Stomach (tissue), 9 donors: ENCODE measurements around the gene PTPRG. TPM values are rescaled to one million over a fixed set of nuclear protein-coding genes. Genes with fewer than 3 reads are reported as not detected.

Experiments used
- DNase-seq, 2 donors: peaks; one replicate each; pipeline versions ENCODE4 v3.0.0 to v3.0.0-alpha.2; 2013 to 2019
- H3K27ac ChIP-seq, 5 donors: fragments of 200-600 bp in 4 of 5; sonication (generic) in 4 of 5; one replicate each; pipeline ENCODE4 v1.5.1; 2013 to 2019; ENCODE audit warnings: mild to moderate bottlenecking in 1 of 5, moderate library complexity in 1 of 5
- H3K27me3 ChIP-seq, 3 donors: fragments of 200-600 bp; sonication (generic); one replicate each; pipeline ENCODE4 v1.5.1; 2017 to 2019; ENCODE audit warnings: mixed run types in 1 of 3
- H3K36me3 ChIP-seq, 4 donors: fragments of 200-600 bp; sonication (generic); 1 replicate in 3 of 4; 2 replicates in 1 of 4; pipeline ENCODE4 v1.5.1; 2016 to 2019
- H3K4me1 ChIP-seq, 4 donors: fragments of 200-600 bp; sonication (generic); one replicate each; pipeline ENCODE4 v1.5.1; 2016 to 2019
- H3K4me3 ChIP-seq, 4 donors: fragments of 200-600 bp; sonication (generic) in 3 of 4; one replicate each; pipeline ENCODE4 v1.5.1; 2016 to 2019; ENCODE audit warnings: mild to moderate bottlenecking in 1 of 4
- H3K9me3 ChIP-seq, 4 donors: fragments of 200-600 bp; sonication (generic); one replicate each; pipeline ENCODE4 v1.5.1; 2016 to 2019
- EP300 ChIP-seq: sonication (generic); formaldehyde crosslinking; IDR thresholded peaks from one replicate; pipeline ENCODE4 v1.6.1; 2017; ENCODE audit warnings: antibody characterized with exemption
- POLR2A ChIP-seq, 4 donors: fragments of 450-650 bp; IDR thresholded peaks; one replicate each; pipeline ENCODE4 v1.6.1; 2016; ENCODE audit warnings: antibody characterized with exemption in 4 of 4, control low read depth in 2 of 4, mild to moderate bottlenecking in 1 of 4, moderate library complexity in 1 of 4
- POLR2AphosphoS5 ChIP-seq, 3 donors: sonication (generic); formaldehyde crosslinking; IDR thresholded peaks; one replicate each; pipeline ENCODE4 v1.6.1; 2016; ENCODE audit warnings: antibody characterized with exemption in 3 of 3
- WGBS, 5 donors: extraction: QIAGEN DNeasy Blood & Tissue Kit in 3 of 5; methylation state at CpG; one replicate each; pipeline versions ENCODE4 v1.1.5 to v1.1.7; 2013 to 2018; 5-methylcytosine and 5-hydroxymethylcytosine counted together
- intact Hi-C: fragments of 100-400 bp; cut with DNase I; formaldehyde crosslinking; loops from one replicate; pipeline ENCODE4 v1.15.1; 2023; ENCODE audit warnings: low total_unique reads
- polyA plus RNA-seq, 3 donors: library from polyadenylated mRNA; stranded (reverse); fragments of 200-250 nt; gene quantifications; one replicate each; pipeline ENCODE4 v1.2.3, GENCODE V29; 2013
- total RNA-seq, 5 donors: library from RNA; depleted of rRNA; stranded (reverse); fragments of >200 nt; gene quantifications; one replicate each; pipeline versions ENCODE4 v1.1.0 to v1.2.3, GENCODE V29; 2014 to 2016
- TF ChIP-seq, protein P1 (sequence below), 7 experiments: fragments of 450-650 bp in 4 of 7; fragments of 200-600 bp in 3 of 7; sonication (generic) in 3 of 7; IDR thresholded peaks; one replicate each; pipeline ENCODE4 v1.5.1; 2016 to 2019; ENCODE audit warnings: antibody characterized with exemption in 7 of 7, control low read depth in 2 of 7, mild to moderate bottlenecking in 1 of 7
- donor health status: healthy with polysubstance abuse.
- donor health status: Bipolar disorder and iron deficiency.
- donor health status: healthy.

PTPRG gene
- total and polyA plus RNA-seq, 8 donors = 2.4 to 96.0 (median 22.0) TPM

DNA sequence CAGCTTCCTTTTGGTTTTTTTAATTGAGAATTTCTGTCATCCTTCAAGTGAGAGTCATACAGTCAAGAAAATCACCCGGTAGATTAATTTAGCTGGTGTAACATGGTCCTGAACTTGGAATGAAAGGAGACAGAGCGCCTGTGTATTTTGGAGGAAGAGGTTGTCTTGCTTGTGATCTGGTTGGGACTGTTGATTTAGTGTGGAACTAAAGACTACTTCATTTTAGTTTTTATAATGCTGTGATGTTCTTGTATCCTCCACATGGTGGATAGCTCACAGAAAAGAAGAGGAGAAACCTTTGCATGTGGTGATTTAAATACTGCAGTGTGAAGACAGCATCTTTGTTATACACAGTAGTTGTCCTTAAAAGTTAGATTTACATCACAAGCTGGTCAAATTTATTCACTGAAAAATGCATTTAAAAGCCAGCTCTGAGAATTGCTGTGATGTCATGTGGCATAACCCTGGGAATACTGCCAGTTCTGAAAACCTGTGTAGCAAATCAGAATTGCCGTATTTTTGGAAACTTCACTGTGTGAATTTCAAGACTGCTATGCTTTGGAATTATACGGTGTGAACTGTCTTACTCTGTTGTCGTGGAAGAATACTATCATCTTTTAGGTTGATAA lies 268.5 kb downstream of the PTPRG start:
- TF ChIP-seq POLR2AphosphoS5 (IDR thresholded peaks at IDR 0.05) = no peak
- TF ChIP-seq EP300 = no peak
- TF ChIP-seq, protein P1, sequence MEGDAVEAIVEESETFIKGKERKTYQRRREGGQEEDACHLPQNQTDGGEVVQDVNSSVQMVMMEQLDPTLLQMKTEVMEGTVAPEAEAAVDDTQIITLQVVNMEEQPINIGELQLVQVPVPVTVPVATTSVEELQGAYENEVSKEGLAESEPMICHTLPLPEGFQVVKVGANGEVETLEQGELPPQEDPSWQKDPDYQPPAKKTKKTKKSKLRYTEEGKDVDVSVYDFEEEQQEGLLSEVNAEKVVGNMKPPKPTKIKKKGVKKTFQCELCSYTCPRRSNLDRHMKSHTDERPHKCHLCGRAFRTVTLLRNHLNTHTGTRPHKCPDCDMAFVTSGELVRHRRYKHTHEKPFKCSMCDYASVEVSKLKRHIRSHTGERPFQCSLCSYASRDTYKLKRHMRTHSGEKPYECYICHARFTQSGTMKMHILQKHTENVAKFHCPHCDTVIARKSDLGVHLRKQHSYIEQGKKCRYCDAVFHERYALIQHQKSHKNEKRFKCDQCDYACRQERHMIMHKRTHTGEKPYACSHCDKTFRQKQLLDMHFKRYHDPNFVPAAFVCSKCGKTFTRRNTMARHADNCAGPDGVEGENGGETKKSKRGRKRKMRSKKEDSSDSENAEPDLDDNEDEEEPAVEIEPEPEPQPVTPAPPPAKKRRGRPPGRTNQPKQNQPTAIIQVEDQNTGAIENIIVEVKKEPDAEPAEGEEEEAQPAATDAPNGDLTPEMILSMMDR (IDR thresholded peaks at IDR 0.05) = no peak
- TF ChIP-seq POLR2A (IDR thresholded peaks at IDR 0.05) = no peak
- Histone ChIP-seq H3K27ac (peak overlapping the region in 3 of 5 donors; percentile 9 to 39 (median 27)), H3K4me1 (peaks cover 0 to 18% (median 5%) of the 10 kb centered on the region in 4 donors), H3K27me3 (no peaks in the 10 kb centered on the region), H3K36me3 (no peaks in the 10 kb centered on the region), H3K4me3 (no peak overlapping the region), H3K9me3 (no peaks in the 10 kb centered on the region)
- peak in 1 of 2 donors; percentile 35 for DNase-seq
- WGBS, 5 donors = 67 to 84% (median 70%) methylated on average over 5 of the region's 5 CpGs
- intact Hi-C loops = no loop called here

DNA sequence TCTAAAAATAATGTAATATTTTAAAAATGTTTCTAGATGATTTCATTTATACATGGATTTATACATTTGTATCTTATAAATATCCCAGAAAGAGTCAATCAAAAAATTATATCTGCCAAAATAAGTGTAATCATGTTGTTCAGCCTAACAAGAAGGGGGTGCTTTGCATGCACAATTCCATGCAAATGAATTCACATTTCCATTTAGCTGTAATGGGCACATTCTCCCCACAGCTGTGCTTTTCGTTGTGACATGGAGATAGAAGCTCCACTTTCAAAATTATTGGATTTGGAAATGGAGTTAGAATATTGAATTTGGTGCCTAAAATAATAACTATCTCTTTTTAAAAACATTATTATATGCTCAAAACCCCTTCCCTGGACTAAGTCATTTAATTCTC lies 270.6 kb downstream of the PTPRG start:
- H3K27ac ChIP-seq = no peak overlapping the region
- H3K4me1 ChIP-seq = peaks cover 0 to 11% (median 5%) of the 10 kb centered on the region in 4 donors
- WGBS, 5 donors = 86 to 94% (median 90%) methylated on average over 1 of the region's 1 CpG
- TF ChIP-seq, protein P1 (IDR thresholded peaks at IDR 0.05) = no peak
- TF ChIP-seq POLR2AphosphoS5 (IDR thresholded peaks at IDR 0.05) = no peak
- no peak for TF ChIP-seq POLR2A (IDR thresholded peaks at IDR 0.05)
- no peaks in the 10 kb centered on the region for H3K27me3 ChIP-seq
- intact Hi-C loops = no loop called here
- no peaks in the 10 kb centered on the region for H3K9me3 ChIP-seq
- no peak for DNase-seq
- H3K36me3 ChIP-seq = no peaks in the 10 kb centered on the region
- H3K4me3 ChIP-seq = no peak overlapping the region

DNA sequence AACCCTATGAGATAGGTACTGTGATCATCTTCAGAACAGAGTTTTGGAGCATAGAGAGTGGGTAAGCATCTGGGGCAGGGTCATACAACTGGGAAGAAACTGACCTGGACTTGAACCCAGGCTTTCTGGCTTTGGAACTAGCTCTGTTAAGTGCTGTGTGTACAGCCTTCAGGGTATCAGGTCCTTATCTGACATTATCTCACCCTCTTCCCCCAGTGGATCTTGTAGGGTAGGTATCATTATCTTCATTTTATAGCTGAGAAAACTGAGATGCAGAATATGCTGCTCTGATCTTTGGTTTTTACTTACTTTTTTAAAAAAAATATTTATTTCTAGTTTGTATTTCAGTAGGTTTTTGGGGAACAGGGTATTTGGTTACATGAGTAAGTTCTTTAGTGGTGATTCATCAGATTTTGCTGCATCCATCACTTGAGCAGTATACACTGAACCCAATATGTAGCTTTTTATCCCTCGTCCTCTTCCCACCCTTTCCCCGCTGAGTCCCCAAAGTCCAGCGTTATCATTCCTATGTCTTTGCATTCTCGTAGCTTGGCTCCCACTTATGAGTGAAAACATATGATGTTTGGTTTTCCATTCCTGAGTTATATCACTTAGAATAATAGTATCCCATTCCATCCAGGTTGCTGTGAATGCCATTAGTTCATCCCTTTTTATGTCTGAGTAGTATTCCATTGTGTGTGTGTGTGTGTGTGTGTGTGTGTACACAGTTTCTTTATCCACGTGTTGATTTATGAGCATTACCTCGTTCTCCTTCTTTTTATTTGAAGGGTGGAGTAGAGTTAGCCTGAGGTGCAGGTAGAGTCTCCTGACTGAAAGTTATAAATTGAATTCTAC lies 271.2 kb downstream of the PTPRG start:
- no peak for TF ChIP-seq EP300
- TF ChIP-seq POLR2A (IDR thresholded peaks at IDR 0.05) = no peak
- no peak for TF ChIP-seq POLR2AphosphoS5 (IDR thresholded peaks at IDR 0.05)
- TF ChIP-seq, protein P1 (IDR thresholded peaks at IDR 0.05) = no peak
- Histone ChIP-seq H3K4me1 (peaks cover 0 to 10% (median 5%) of the 10 kb centered on the region in 4 donors), H3K4me3 (no peak overlapping the region), H3K36me3 (no peaks in the 10 kb centered on the region), H3K27ac (no peak overlapping the region), H3K9me3 (no peaks in the 10 kb centered on the region), H3K27me3 (no peaks in the 10 kb centered on the region)
- intact Hi-C loops = no loop called here
- 68 to 80% (median 76%) methylated on average over 6 of the region's 6 CpGs for WGBS, 5 donors
- no peak for DNase-seq

DNA sequence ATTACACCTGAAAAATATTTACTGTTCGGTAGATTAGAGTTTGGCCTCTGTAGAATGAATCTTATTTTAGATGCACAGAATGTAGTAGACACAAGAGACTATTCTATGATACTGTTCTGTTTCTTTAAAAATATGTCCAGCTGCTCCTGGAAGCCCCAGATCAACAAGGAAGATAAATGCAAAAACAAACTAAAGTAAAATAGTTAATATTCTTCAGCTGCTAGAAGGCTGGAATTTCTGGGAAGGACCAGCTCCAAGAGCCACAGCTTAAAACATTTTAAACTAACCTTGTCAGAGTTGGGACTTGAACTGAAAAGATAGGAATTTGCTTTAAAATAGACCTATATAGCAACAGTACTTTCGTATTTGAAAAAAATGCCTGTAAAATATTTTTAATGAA lies 277.9 kb downstream of the PTPRG start:
- intact Hi-C loops = no loop called here
- no peak for TF ChIP-seq POLR2A (IDR thresholded peaks at IDR 0.05)
- TF ChIP-seq, protein P1 (IDR thresholded peaks at IDR 0.05) = no peak
- no peak for TF ChIP-seq EP300
- TF ChIP-seq POLR2AphosphoS5 (IDR thresholded peaks at IDR 0.05) = no peak
- no peaks in the 10 kb centered on the region for H3K36me3 ChIP-seq
- peaks cover 0 to 25% (median 9%) of the 10 kb centered on the region in 4 donors for H3K4me1 ChIP-seq
- H3K4me3 ChIP-seq = no peak overlapping the region
- no peaks in the 10 kb centered on the region for H3K27me3 ChIP-seq
- no peaks in the 10 kb centered on the region for H3K9me3 ChIP-seq
- 59 to 78% (median 71%) methylated on average over 2 of the region's 2 CpGs for WGBS, 5 donors
- H3K27ac ChIP-seq = no peak overlapping the region
- DNase-seq = peak in 1 of 2 donors; percentile 24
